KMS-11 (cell line): Measurements from ENCODE around the gene HOXA13.

Experiments
- H2AFZ ChIP-seq: fragments of 200-600 bp; sonication (generic); 2 replicates; pipeline ENCODE4 v1.6.1; 2016; ENCODE audit warnings: antibody characterized with exemption, mixed run types, low read depth
- H3K27ac ChIP-seq: fragments of 200-600 bp; sonication (generic); 2 replicates; pipeline ENCODE4 v1.6.1; 2016; ENCODE audit warnings: mild to moderate bottlenecking, mixed run types
- H3K27me3 ChIP-seq: fragments of 200-600 bp; sonication (generic); 2 replicates; pipeline ENCODE4 v1.6.1; 2017; ENCODE audit warnings: mild to moderate bottlenecking, low read depth, mixed run types, moderate library complexity; ENCODE audit not compliant: insufficient read depth
- H3K36me3 ChIP-seq: fragments of 200-600 bp; sonication (generic); 2 replicates; pipeline ENCODE4 v1.6.1; 2017; ENCODE audit warnings: mild to moderate bottlenecking, mixed run types; ENCODE audit not compliant: insufficient read depth
- H3K4me1 ChIP-seq: fragments of 200-600 bp; sonication (generic); 2 replicates; pipeline ENCODE4 v1.6.1; 2016; ENCODE audit warnings: mild to moderate bottlenecking, low read depth, mixed run types; ENCODE audit not compliant: poor library complexity, severe bottlenecking
- H3K4me2 ChIP-seq: fragments of 200-600 bp; sonication (generic); 2 replicates; pipeline ENCODE4 v1.7.0; 2016; ENCODE audit warnings: mild to moderate bottlenecking, mixed run types
- H3K4me3 ChIP-seq: fragments of 200-600 bp; sonication (generic); IDR thresholded peaks from 2 replicates; pipeline ENCODE4 v1.6.1; 2017; ENCODE audit warnings: low read depth, low read length, mixed read lengths; ENCODE audit not compliant: insufficient read depth
- H3K79me2 ChIP-seq: fragments of 200-600 bp; sonication (generic); 2 replicates; pipeline ENCODE4 v1.6.1; 2016; ENCODE audit warnings: low read depth, mixed run types; ENCODE audit not compliant: insufficient read depth
- H3K9ac ChIP-seq: fragments of 200-600 bp; sonication (generic); 2 replicates; pipeline ENCODE4 v1.6.1; 2016; ENCODE audit warnings: mild to moderate bottlenecking, mixed run types
- H4K20me1 ChIP-seq: fragments of 200-600 bp; sonication (generic); 2 replicates; pipeline ENCODE4 v1.6.1; 2016; ENCODE audit warnings: mild to moderate bottlenecking, mixed run types; ENCODE audit not compliant: insufficient read depth
- TF ChIP-seq, protein P1 (sequence below): fragments of 200-600 bp; sonication (generic); conservative IDR thresholded peaks from 2 replicates; pipeline ENCODE4 v1.6.1; 2017; ENCODE audit warnings: low read depth, mild to moderate bottlenecking, antibody characterized with exemption, low read length, moderate library complexity, mixed read lengths

HOXA13 gene

DNA sequence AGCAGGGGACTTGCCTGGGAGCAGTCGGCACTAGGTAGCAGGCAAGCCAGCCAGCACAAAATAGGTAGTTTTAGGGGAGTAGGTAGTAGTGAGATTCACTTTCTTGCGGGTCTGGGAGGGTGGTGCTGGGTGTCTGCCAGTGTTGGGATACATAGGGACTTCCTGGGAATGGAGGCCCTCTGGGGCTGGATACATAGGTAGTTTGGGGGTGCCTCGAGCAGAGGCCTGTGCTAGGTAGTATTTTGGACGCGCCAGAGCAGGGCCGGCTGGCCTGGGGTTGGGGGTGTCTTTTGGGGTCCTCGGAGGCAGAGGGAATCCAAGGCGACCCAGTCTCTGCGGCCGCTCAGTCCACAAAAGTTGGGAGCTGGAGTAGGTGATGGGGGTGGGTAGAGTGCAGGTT, 45.5 kb downstream of the HOXA13 start:
- Histone ChIP-seq H3K4me3 (no peak overlapping the region), H3K36me3 (no peaks in the 10 kb centered on the region), H2AFZ (no peak overlapping the region), H4K20me1 (no peaks in the 10 kb centered on the region), H3K9ac (no peak overlapping the region), H3K27me3 (no peaks in the 10 kb centered on the region), H3K4me2 (no peak overlapping the region), H3K4me1 (peaks cover 4% of the 10 kb centered on the region), H3K79me2 (no peaks in the 10 kb centered on the region), H3K27ac (no peak overlapping the region)
- TF ChIP-seq, protein P1, sequence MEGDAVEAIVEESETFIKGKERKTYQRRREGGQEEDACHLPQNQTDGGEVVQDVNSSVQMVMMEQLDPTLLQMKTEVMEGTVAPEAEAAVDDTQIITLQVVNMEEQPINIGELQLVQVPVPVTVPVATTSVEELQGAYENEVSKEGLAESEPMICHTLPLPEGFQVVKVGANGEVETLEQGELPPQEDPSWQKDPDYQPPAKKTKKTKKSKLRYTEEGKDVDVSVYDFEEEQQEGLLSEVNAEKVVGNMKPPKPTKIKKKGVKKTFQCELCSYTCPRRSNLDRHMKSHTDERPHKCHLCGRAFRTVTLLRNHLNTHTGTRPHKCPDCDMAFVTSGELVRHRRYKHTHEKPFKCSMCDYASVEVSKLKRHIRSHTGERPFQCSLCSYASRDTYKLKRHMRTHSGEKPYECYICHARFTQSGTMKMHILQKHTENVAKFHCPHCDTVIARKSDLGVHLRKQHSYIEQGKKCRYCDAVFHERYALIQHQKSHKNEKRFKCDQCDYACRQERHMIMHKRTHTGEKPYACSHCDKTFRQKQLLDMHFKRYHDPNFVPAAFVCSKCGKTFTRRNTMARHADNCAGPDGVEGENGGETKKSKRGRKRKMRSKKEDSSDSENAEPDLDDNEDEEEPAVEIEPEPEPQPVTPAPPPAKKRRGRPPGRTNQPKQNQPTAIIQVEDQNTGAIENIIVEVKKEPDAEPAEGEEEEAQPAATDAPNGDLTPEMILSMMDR, result no peak

DNA sequence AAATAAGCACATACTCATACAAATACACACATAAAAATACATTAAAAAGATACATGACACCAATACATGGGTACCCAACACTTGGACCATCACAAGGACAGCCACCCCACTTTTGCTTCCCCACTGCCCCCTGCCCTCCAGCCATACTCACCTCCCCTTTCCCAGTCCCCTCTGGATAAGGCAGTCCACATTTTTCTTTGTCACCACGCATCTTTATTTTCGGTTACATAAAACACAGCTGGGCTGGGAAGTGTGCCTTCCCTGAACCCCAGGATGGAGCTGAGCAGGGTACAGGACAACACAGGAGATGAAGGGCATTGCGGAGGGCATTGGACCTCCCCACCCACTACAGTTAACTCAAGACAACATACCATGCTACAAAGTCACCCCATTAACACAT, 46.4 kb downstream of the HOXA13 start:
- no peak overlapping the region for H3K9ac ChIP-seq
- H3K4me1 ChIP-seq, result peaks cover 7% of the 10 kb centered on the region
- no peak overlapping the region for H3K4me2 ChIP-seq
- H3K27ac ChIP-seq, result no peak overlapping the region
- H2AFZ ChIP-seq, result no peak overlapping the region
- H3K79me2 ChIP-seq, result no peaks in the 10 kb centered on the region
- H3K4me3 ChIP-seq, result no peak overlapping the region
- TF ChIP-seq, protein P1, result no peak
- H3K36me3 ChIP-seq, result no peaks in the 10 kb centered on the region
- no peaks in the 10 kb centered on the region for H3K27me3 ChIP-seq
- no peaks in the 10 kb centered on the region for H4K20me1 ChIP-seq

DNA sequence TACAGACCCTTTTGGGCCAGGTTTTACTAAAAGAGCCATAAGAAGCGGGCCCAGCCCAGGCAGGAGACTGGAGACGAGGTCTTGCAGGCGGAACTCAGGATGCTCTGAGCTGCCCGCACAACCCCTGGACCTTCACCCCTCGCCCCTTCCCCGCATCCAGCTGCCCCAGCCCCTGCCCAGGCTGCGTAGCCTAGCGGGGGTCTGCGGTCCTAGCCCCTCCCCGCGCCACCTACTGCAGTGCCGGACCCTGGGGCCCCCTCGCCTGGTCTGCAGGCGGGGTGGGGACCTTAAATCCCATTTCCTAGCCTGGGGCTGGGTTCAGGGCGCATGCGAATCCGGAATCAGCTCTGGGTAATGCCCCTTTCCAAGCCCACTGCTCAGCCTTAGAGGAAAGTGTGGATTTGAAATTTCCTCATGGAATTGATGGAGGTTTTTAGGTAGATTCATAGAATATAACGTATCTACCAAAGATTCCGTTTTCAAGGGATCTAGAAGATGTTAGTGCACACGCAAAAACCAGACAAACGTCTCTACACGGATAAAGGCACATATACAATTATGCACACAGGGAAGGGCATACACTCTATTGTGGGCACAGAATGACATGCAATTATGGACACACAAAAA, 47.0 kb downstream of the HOXA13 start:
- Histone ChIP-seq H2AFZ (no peak overlapping the region), H3K27me3 (no peaks in the 10 kb centered on the region), H3K79me2 (no peaks in the 10 kb centered on the region), H3K27ac (no peak overlapping the region), H3K4me1 (peaks cover 7% of the 10 kb centered on the region), H3K9ac (no peak overlapping the region), H3K36me3 (no peaks in the 10 kb centered on the region), H3K4me2 (no peak overlapping the region), H3K4me3 (no peak overlapping the region), H4K20me1 (no peaks in the 10 kb centered on the region)
- TF ChIP-seq, protein P1, result no peak

DNA sequence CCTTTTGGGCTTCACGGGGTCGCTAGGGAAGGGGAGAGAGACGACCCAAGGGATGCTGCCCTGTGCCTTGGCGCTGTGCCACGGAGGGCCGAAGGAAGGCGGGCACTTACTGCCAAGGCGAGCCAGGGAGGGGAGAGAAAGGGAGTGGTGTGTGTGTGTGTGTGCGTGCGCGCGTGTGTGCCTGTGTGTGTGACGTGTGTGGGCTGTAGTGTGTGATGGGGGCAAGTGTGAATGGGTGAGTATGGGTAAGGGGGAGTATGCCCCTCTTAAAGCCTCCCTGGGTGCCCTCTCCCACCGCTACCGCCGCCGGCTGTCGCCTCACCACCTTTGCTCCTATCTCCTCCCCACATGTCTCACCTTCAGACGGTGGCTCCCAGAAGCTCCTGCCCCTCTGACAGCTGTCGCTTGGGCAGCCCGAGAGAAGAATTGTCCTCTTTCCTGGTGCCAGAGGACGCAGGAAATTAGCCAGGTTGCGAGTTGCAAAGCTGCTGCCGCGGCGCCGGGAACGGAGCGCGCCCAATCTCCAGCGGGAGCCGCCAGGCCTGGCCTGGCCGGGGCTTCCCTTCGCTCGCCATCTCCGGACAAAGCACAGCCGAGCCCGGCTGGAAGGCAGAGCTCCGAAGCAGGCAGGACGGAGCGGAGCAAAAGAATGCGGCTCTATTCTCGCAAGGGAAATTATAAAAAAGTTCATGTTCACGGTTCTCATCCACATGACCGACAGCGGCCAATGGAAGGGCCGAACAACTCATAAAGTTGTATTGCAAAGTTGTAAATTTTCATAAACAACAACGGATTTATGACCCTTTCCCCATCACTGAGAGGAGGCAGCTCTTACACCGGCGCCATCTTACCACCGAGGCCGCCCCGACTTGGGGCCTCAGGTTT, 47.7 kb downstream of the HOXA13 start, which contains the start of gene HOXA3:
Gene HOXA3 (minus strand): TSS at position 653 of the 885 bp plus-strand sequence. CDS start 41,943 bp downstream, outside the sequence.
- TF ChIP-seq, protein P1, result no peak
- no peaks in the 10 kb centered on the region for H3K36me3 ChIP-seq
- H3K4me2 ChIP-seq, result peak within 1 kb of the TSS; percentile 94
- H3K27me3 ChIP-seq, result no peaks in the 10 kb centered on the region
- no peak within 1 kb of the TSS; the same call in 1 of the 2 replicates for H3K27ac ChIP-seq
- H2AFZ ChIP-seq, result peak within 1 kb of the TSS; percentile 96
- peak within 1 kb of the TSS; percentile 76; the same call in 1 of the 2 replicates for H3K9ac ChIP-seq
- no peaks in the 10 kb centered on the region for H4K20me1 ChIP-seq
- no peaks in the 10 kb centered on the region for H3K79me2 ChIP-seq
- H3K4me1 ChIP-seq, result peaks cover 7% of the 10 kb centered on the region
- H3K4me3 ChIP-seq, result no peak within 1 kb of the TSS
